Psoas muscle (tissue), 8 donors: Measurements from ENCODE around the gene GARIN1A. TPM values are rescaled to one million over a fixed set of nuclear protein-coding genes. Genes with fewer than 3 reads are reported as not detected.
"Not testable (repeated sequence)": the region's sequence is repeated elsewhere in the genome, so short reads cannot be mapped to it uniquely, and the experiment has no call there.

ENCODE experiments used
- ATAC-seq, 4 donors: fragments of 200-7000 bp; cut with Tn5 transposase; one replicate each; pipeline ENCODE4 v1.9.1; 2020; ENCODE audit warnings: moderate library complexity in 3 of 4, mild to moderate bottlenecking in 2 of 4
- DNase-seq, 2 donors: peaks; one replicate each; pipeline ENCODE4 v3.0.0-alpha.2; 2020
- H3K27ac ChIP-seq: fragments of 200-600 bp; one replicate; pipeline ENCODE4 v1.8.0; 2022
- H3K27me3 ChIP-seq, 3 donors: fragments of 200-600 bp in 1 of 3; one replicate each; pipeline versions ENCODE4 v1.6.1 to v1.8.0; 2013 to 2022; ENCODE audit warnings: low read length in 2 of 3, mild to moderate bottlenecking in 2 of 3, moderate library complexity in 1 of 3; ENCODE audit not compliant: insufficient read depth in 3 of 3
- H3K36me3 ChIP-seq, 2 donors: fragments of 200-600 bp in 1 of 2; one replicate each; pipeline versions ENCODE4 v1.6.1 to v1.8.0; 2013 to 2022; ENCODE audit warnings: low read depth in 1 of 2, mild to moderate bottlenecking in 1 of 2, moderate library complexity in 1 of 2; ENCODE audit not compliant: insufficient read depth in 1 of 2
- H3K4me1 ChIP-seq: fragments of 200-600 bp; one replicate; pipeline ENCODE4 v1.8.0; 2022
- H3K4me3 ChIP-seq: fragments of 200-600 bp; one replicate; pipeline ENCODE4 v1.8.0; 2022; ENCODE audit warnings: mild to moderate bottlenecking
- H3K9me3 ChIP-seq: fragments of 200-600 bp; one replicate; pipeline ENCODE4 v1.8.0; 2022
- WGBS, 3 donors: extraction: QIAGEN DNeasy Blood & Tissue Kit; methylation state at CpG; one replicate each; pipeline versions ENCODE4 v1.1.6 to v1.1.7; 2013; 5-methylcytosine and 5-hydroxymethylcytosine counted together
- intact Hi-C, 2 donors: fragments of 100-400 bp; cut with DNase I; formaldehyde crosslinking; loops; one replicate each; pipeline versions ENCODE4 v1.11.0 to v1.14.2; 2022
- long read RNA-seq, 2 donors: library from polyadenylated mRNA; unstranded; transcript quantifications; one replicate each; pipeline ENCODE4 v2.0.0, GENCODE V29; 2021
- polyA plus RNA-seq, 3 donors: library from polyadenylated mRNA; stranded (reverse); fragments of 200-250 nt; gene quantifications; one replicate each; pipeline ENCODE4 v1.2.3, GENCODE V29; 2013
- total RNA-seq, 4 donors: library from RNA; stranded (reverse); fragmentation: NEBNext Ultra II Directional in 2 of 4; extraction: Animal tissue kit (Norgen Biotek cat#: 25700) in 2 of 4; gene quantifications; one replicate each; pipeline versions ENCODE4 v1.2.1 to v1.2.4, GENCODE V29; 2021 to 2023
- TF ChIP-seq, protein P1 (sequence below): fragments of 200-600 bp; IDR thresholded peaks from one replicate; pipeline ENCODE4 v1.8.0; 2022; ENCODE audit warnings: antibody characterized with exemption
- donor health status: healthy with polysubstance abuse.
- donor health status: DM: no; HTN: no; CAD: no; lungs with moderate emphysema.
- donor health status: Bipolar disorder and iron deficiency.
- donor health status: healthy.
- donor health status: DM: yes; HTN: yes; CAD: no.
- donor health status: DM: no; HTN: no; CAD: no.
- donor health status: DM: no; HTN: no; CAD: no.
- donor health status: DM: yes; HTN: yes; CAD: no.

Gene GARIN1A
- 1 to 10 TPM in 2 of 4 donors, under 1 TPM in 2; 0.82 to 3.3 (median 1.7) TPM for total RNA-seq
- under 1 TPM; 0.27 to 0.62 (median 0.42) TPM for polyA plus RNA-seq
- long read RNA-seq, donor 1 = 0 reads
- long read RNA-seq, donor 2 = 0 reads

DNA sequence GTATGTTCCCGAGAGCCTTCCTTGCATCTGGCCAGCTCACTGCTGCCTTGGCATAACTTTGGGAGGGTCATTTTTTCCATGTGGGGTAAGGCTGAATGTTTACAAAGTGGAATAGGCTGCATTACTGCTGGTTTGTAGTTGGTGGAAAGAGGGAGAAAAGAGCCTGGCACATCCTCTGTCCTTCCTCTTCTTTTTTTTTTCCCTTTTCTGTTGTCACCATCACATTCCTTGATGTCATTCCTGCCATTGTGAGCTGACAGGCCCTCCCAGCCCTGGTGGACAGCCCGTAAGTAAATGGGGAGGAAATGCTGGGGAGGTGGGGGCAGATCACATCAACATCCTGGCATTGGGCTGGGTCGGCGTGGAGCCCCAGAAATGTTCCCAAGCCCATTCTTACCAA is at the start of gene GARIN1A:
Gene GARIN1A (plus strand): TSS at position 301 of the 400 bp plus-strand sequence. CDS start 106 bp downstream, outside the sequence.
- Histone ChIP-seq H3K36me3 (peaks cover 0 to 6% of the 10 kb centered on the region in 2 donors), H3K27ac (no peak within 1 kb of the TSS), H3K9me3 (no peaks in the 10 kb centered on the region), H3K4me3 (no peak within 1 kb of the TSS), H3K27me3 (no peaks in the 10 kb centered on the region), H3K4me1 (peaks cover 14% of the 10 kb centered on the region)
- WGBS, 3 donors = 49 to 67% (median 64%) methylated on average over 4 of the region's 4 CpGs
- TF ChIP-seq, protein P1, sequence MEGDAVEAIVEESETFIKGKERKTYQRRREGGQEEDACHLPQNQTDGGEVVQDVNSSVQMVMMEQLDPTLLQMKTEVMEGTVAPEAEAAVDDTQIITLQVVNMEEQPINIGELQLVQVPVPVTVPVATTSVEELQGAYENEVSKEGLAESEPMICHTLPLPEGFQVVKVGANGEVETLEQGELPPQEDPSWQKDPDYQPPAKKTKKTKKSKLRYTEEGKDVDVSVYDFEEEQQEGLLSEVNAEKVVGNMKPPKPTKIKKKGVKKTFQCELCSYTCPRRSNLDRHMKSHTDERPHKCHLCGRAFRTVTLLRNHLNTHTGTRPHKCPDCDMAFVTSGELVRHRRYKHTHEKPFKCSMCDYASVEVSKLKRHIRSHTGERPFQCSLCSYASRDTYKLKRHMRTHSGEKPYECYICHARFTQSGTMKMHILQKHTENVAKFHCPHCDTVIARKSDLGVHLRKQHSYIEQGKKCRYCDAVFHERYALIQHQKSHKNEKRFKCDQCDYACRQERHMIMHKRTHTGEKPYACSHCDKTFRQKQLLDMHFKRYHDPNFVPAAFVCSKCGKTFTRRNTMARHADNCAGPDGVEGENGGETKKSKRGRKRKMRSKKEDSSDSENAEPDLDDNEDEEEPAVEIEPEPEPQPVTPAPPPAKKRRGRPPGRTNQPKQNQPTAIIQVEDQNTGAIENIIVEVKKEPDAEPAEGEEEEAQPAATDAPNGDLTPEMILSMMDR = no peak
- no peak for DNase-seq
- ATAC-seq = no peak
- intact Hi-C loops = loop anchor here in 1 of 2 donors (5.0 kb wide), 1 partner anchor 210 kb away; no protein-coding TSS in a partner anchor

GRCh38 chr7:128627124-128627523 is 45.0 kb upstream of the GARIN1A start:
- WGBS, 3 donors = 80 to 93% (median 82%) methylated on average over 2 of the region's 2 CpGs
- DNase-seq, ATAC-seq, H3K9me3 ChIP-seq, H3K4me3 ChIP-seq, H3K4me1 ChIP-seq, H3K27me3 ChIP-seq, H3K27ac ChIP-seq, intact Hi-C loops: not testable (repeated sequence)
- H3K36me3 ChIP-seq = peaks cover 0 to 94% of the 10 kb centered on the region in 2 donors

DNA sequence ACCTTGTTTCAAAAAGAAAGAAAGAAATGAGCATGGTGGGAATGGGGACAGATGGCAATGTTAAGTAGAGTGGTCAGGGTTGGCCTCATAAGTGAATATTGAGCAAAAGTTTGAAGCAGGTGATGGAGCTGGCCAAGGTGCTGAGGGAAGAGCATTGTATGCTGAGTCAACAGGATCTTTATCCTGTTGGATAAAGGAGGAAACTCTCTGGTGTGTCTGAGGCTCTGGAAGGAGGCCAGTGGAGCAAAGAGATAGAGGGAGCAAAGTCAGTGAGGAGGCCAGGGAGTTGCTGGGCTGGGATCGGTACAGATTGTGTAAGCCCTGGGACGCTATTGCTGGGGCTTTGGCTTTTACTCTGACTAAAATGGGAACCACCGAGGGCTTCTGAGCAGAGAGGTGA is 38.2 kb upstream of the GARIN1A start:
- DNase-seq, H3K27me3 ChIP-seq, intact Hi-C loops, ATAC-seq, H3K4me1 ChIP-seq, H3K27ac ChIP-seq, H3K4me3 ChIP-seq, H3K9me3 ChIP-seq: not testable (repeated sequence)
- 62 to 95% (median 65%) methylated on average over 3 of the region's 3 CpGs for WGBS, 3 donors
- peaks cover 0 to 76% of the 10 kb centered on the region in 2 donors for H3K36me3 ChIP-seq

DNA sequence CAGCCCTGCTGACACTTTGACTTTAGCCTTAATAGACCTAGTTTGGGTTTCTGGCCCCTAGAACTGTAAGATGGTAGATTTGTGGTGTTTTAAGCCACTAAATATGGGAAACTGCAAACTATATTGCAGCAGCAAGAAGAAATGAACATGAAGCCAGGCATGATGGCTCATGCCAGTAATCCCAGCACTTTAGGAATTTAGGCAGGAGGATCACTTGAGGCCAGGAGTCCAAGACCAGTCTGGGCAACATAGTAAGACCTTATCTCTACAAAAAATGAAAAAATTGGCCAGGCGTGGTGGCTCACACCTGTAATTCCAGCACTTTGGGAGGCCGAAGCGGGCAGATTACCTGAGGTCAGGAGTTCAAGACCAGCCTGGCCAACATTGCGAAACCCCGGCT is 26.9 kb upstream of the GARIN1A start:
- ATAC-seq, H3K9me3 ChIP-seq, H3K4me1 ChIP-seq, DNase-seq, intact Hi-C loops, H3K27ac ChIP-seq, H3K27me3 ChIP-seq, H3K4me3 ChIP-seq: not testable (repeated sequence)
- peaks cover 0 to 64% of the 10 kb centered on the region in 2 donors for H3K36me3 ChIP-seq
- WGBS, 3 donors = 94 to 99% (median 99%) methylated on average over 4 to 5 of the region's 5 CpGs

DNA sequence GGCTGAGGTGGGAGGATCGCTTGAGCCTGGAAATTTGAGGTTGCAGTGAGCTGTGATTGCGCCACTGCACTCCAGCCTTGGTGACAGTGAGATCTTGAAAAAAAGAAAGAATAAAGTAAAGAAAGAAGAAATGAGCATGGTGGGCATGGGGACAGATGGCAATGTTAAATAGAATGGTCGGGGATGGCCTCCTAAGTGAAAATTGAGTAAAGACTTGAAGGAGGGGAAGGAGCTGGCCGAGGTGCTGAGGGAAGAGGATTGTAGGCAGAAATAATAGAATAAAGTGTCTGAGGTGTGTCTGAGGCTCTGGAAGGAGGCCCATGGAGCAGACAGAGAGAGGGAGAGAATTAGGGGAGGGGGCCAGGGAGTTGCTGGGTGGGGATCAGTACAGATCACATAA is 26.2 kb upstream of the GARIN1A start:
- H3K36me3 ChIP-seq = peaks cover 0 to 60% of the 10 kb centered on the region in 2 donors
- 86 to 92% (median 90%) methylated on average over 3 to 4 of the region's 4 CpGs for WGBS, 3 donors

GRCh38 chr7:128646877-128647276 is 25.2 kb upstream of the GARIN1A start:
- H3K4me1 ChIP-seq, H3K9me3 ChIP-seq, intact Hi-C loops, H3K4me3 ChIP-seq, ATAC-seq, H3K27ac ChIP-seq, DNase-seq, H3K27me3 ChIP-seq: not testable (repeated sequence)
- 84 to 91% (median 85%) methylated on average over 6 of the region's 6 CpGs for WGBS, 3 donors
- H3K36me3 ChIP-seq = peaks cover 0 to 59% of the 10 kb centered on the region in 2 donors

More for the DNA sequence above, 26.2 kb upstream of the GARIN1A start:
- intact Hi-C loops, H3K9me3 ChIP-seq, H3K27me3 ChIP-seq, DNase-seq, H3K4me3 ChIP-seq, H3K27ac ChIP-seq, ATAC-seq, H3K4me1 ChIP-seq: not testable (repeated sequence)

- H3K4me1 ChIP-seq, H3K27me3 ChIP-seq, intact Hi-C loops, ATAC-seq, H3K4me3 ChIP-seq, H3K27ac ChIP-seq, DNase-seq, H3K9me3 ChIP-seq: not testable (repeated sequence)
- peaks cover 3 to 36% of the 10 kb centered on the region in 2 donors for H3K36me3 ChIP-seq
- WGBS, 3 donors = 78 to 95% (median 89%) methylated on average over 5 of the region's 6 CpGs
Observed at GRCh38 chr7:128651096-128651495, 21.0 kb upstream of the GARIN1A start.

DNA sequence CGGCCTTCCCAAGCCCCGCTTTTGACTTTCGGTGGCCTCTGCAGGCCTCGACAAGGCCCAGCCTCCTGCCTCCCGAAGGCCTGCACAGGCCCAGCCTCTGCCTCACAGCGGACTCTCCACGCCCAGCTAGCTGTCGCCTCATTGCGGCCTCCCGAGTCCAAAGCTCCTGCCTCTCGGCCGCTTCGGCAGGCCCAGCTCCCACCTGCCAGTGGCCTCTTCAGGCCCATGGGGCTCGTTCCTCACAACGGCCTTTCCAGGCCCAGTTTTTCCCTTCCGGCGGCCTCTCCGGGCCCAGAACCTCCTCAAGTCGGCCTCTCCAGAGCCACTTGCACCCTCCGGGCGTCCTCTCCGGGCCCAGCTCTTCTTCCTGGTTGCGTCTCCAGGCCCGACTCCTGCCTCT is 19.5 kb upstream of the GARIN1A start:
- DNase-seq, H3K27me3 ChIP-seq, ATAC-seq, H3K9me3 ChIP-seq, intact Hi-C loops, H3K4me1 ChIP-seq, H3K4me3 ChIP-seq: not testable (repeated sequence)
- WGBS, 3 donors = 93 to 97% (median 96%) methylated on average over 14 to 20 of the region's 24 CpGs
- Histone ChIP-seq H3K27ac (peak overlapping the region; percentile 41), H3K36me3 (peaks cover 3 to 30% of the 10 kb centered on the region in 2 donors)

DNA sequence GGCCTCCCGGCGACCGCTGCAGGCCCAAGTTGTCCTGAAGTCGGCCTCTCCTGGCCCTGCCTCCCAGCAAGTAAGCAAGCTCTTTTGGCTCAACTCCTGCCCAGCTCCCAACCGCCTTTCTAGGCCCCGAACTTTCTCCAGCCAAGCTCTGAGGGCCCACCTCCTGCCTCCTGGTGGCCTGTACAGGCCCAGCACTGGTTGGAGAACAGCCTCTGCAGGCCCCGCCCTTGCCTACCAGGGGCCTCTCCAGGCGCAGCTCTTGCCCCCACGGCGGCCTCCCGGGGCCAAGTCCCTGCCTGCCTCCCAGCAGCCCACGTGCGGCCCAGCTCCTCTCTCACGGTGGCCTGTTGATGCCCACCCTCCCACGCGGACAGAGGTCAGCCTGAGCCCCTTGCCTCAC is 18.9 kb upstream of the GARIN1A start:
- H3K27ac ChIP-seq, H3K9me3 ChIP-seq, intact Hi-C loops, H3K4me1 ChIP-seq, ATAC-seq, H3K27me3 ChIP-seq, H3K4me3 ChIP-seq: not testable (repeated sequence)
- WGBS, 3 donors = 88 to 89% (median 89%) methylated on average over 16 of the region's 16 CpGs
- peaks cover 3 to 30% of the 10 kb centered on the region in 2 donors for H3K36me3 ChIP-seq
- peak in 1 of 2 donors; percentile 52 for DNase-seq

DNA sequence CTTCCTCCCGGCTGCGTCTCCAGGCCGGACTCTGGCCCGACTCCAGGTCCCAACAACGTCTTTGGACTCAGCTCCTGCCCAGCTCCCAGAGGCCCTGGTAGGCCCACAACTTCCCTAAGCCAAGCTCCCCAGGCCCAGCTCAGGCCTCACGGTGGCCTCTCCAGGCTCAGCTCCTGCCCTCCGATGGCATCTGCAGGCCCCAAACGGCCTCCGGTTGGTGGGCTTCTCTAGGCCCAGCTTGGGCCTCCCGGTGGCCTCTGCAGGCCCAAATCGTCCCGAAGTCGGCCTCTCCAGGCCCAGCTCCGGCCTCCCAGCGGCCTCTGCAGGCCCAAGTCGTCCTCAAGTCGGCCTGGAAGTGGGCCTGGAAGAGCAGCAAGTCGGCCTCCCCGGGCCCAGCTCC is 18.0 kb upstream of the GARIN1A start:
- 77 to 89% (median 84%) methylated on average over 10 to 19 of the region's 19 CpGs for WGBS, 3 donors
- DNase-seq, intact Hi-C loops, H3K4me1 ChIP-seq, H3K27ac ChIP-seq, ATAC-seq, H3K9me3 ChIP-seq, H3K27me3 ChIP-seq, H3K4me3 ChIP-seq: not testable (repeated sequence)
- peaks cover 3 to 24% of the 10 kb centered on the region in 2 donors for H3K36me3 ChIP-seq

GRCh38 chr7:128654501-128654900 is 17.6 kb upstream of the GARIN1A start:
- H3K27me3 ChIP-seq, ATAC-seq, H3K4me3 ChIP-seq, intact Hi-C loops, H3K9me3 ChIP-seq, H3K4me1 ChIP-seq, H3K27ac ChIP-seq: not testable (repeated sequence)
- peak in 1 of 2 donors; percentile 59 for DNase-seq
- H3K36me3 ChIP-seq = peaks cover 3 to 24% of the 10 kb centered on the region in 2 donors
- WGBS, 3 donors = 78 to 90% (median 81%) methylated on average over 12 to 18 of the region's 18 CpGs
